IMR-90 (cell line): ENCODE data around the gene RECQL5. TPM values are rescaled to one million over a fixed set of nuclear protein-coding genes. Genes with fewer than 3 reads are reported as not detected.

Experiments
- ATAC-seq: fragments of 200-7000 bp; cut with Tn5 transposase; 2 replicates; pipeline ENCODE4 v1.9.1; 2020; ENCODE audit warnings: low read depth, mild to moderate bottlenecking, moderate library complexity
- BruUV-seq: library from RNA; stranded (reverse); fragments of 400-500 nt; replicated peaks from 2 replicates; lab custom pipeline; 2021; lab: Mats Ljungman, UMichigan
- CTCF ChIA-PET: fragments of 300-600 bp; formaldehyde crosslinking; extraction: SDS; loops from one replicate; lab custom pipeline; 2021; ENCODE audit warnings: antibody characterized with exemption; lab: Yijun Ruan, JAX
- POLR2A ChIA-PET: fragments of 300-600 bp; sonication (Branson Sonifier 250); formaldehyde crosslinking; loops from one replicate; lab custom pipeline; 2022; ENCODE audit warnings: antibody characterized with exemption; ENCODE audit not compliant: unreplicated experiment; lab: Charles Lee
- DNase-seq: peaks from one replicate; pipeline ENCODE4 v3.0.0; 2013
- H2AFZ ChIP-seq: replicated peaks from 2 replicates; pipeline ENCODE3; 2013; ENCODE audit warnings: low read length, mild to moderate bottlenecking; ENCODE audit not compliant: poor library complexity
- H2AK5ac ChIP-seq: 2 replicates; pipeline ENCODE4 v1.6.1; 2013; ENCODE audit warnings: low read depth, low read length, inconsistent platforms
- H2AK9ac ChIP-seq: replicated peaks from 2 replicates; pipeline ENCODE3; 2013; ENCODE audit warnings: mild to moderate bottlenecking, low read depth, low read length, moderate library complexity; ENCODE audit not compliant: poor library complexity
- H2BK120ac ChIP-seq: 2 replicates; pipeline ENCODE4 v1.6.1; 2013; ENCODE audit warnings: low read depth, low read length, inconsistent platforms
- H2BK15ac ChIP-seq: 3 replicates; pipeline ENCODE4 v1.6.1; 2013; ENCODE audit warnings: low read depth, low read length, inconsistent platforms
- H2BK20ac ChIP-seq: 2 replicates; pipeline ENCODE4 v1.6.1; 2013; ENCODE audit warnings: low read depth, mild to moderate bottlenecking, inconsistent platforms, low read length, moderate library complexity
- H2BK5ac ChIP-seq: 2 replicates; pipeline ENCODE4 v1.6.1; 2013; ENCODE audit warnings: mild to moderate bottlenecking, low read depth, low read length, inconsistent platforms; ENCODE audit not compliant: poor library complexity, severe bottlenecking
- H3K14ac ChIP-seq: replicated peaks from 2 replicates; pipeline ENCODE4 v1.6.1; 2013; ENCODE audit warnings: low read depth, low read length, inconsistent platforms
- H3K18ac ChIP-seq: 2 replicates; pipeline ENCODE4 v1.6.1; 2013; ENCODE audit warnings: low read depth, low read length, control low read depth
- H3K23ac ChIP-seq: 2 replicates; pipeline ENCODE4 v1.6.1; 2013; ENCODE audit warnings: low read depth, low read length, inconsistent platforms
- H3K27ac ChIP-seq: 2 replicates; pipeline ENCODE4 v1.5.1; 2013; ENCODE audit warnings: mild to moderate bottlenecking, control low read depth, low read length; ENCODE audit not compliant: insufficient read depth
- H3K27me3 ChIP-seq: 2 replicates; pipeline ENCODE4 v1.6.1; 2013; ENCODE audit warnings: low read length; ENCODE audit not compliant: control insufficient read depth, insufficient read depth
- H3K36me3 ChIP-seq: 2 replicates; pipeline ENCODE4 v1.6.1; 2013; ENCODE audit warnings: low read length, mixed read lengths; ENCODE audit not compliant: control insufficient read depth, insufficient read depth
- H3K4ac ChIP-seq: 2 replicates; pipeline ENCODE4 v1.6.1; 2013; ENCODE audit warnings: low read depth, low read length, inconsistent platforms
- H3K4me1 ChIP-seq: 2 replicates; pipeline ENCODE4 v1.6.1; 2013; ENCODE audit warnings: low read length, mixed read lengths; ENCODE audit not compliant: control insufficient read depth, insufficient read depth
- H3K4me2 ChIP-seq: 2 replicates; pipeline ENCODE4 v1.6.1; 2013; ENCODE audit warnings: low read depth, mild to moderate bottlenecking, control low read depth, low read length, moderate library complexity
- H3K4me3 ChIP-seq: 2 replicates; pipeline ENCODE4 v1.5.1; 2013; ENCODE audit warnings: low read depth, mild to moderate bottlenecking, control low read depth, low read length, moderate library complexity; ENCODE audit not compliant: insufficient read depth
- H3K56ac ChIP-seq: 2 replicates; pipeline ENCODE4 v1.6.1; 2013; ENCODE audit warnings: low read length, inconsistent platforms; ENCODE audit not compliant: insufficient read depth; ENCODE audit errors: extremely low read depth
- H3K79me1 ChIP-seq, 2 experiments: 2 replicates each; pipeline ENCODE4 v1.6.1; 2013; ENCODE audit warnings: low read length in 2 of 2, inconsistent platforms in 1 of 2, low read depth in 1 of 2
- H3K9ac ChIP-seq: 2 replicates; pipeline ENCODE4 v1.6.1; 2013; ENCODE audit warnings: low read depth, low read length, control low read depth
- H3K9me1 ChIP-seq: 2 replicates; pipeline ENCODE4 v1.6.1; 2013; ENCODE audit warnings: low read length, inconsistent platforms; ENCODE audit not compliant: insufficient read depth
- H3K9me3 ChIP-seq: 2 replicates; pipeline ENCODE4 v1.6.1; 2013; ENCODE audit warnings: low read length; ENCODE audit not compliant: control insufficient read depth, insufficient read depth
- H4K20me1 ChIP-seq: 2 replicates; pipeline ENCODE4 v1.6.1; 2013; ENCODE audit warnings: low read length, inconsistent platforms; ENCODE audit not compliant: insufficient read depth
- H4K5ac ChIP-seq: 2 replicates; pipeline ENCODE4 v1.6.1; 2013; ENCODE audit warnings: mild to moderate bottlenecking, low read depth, low read length, control low read depth
- H4K8ac ChIP-seq, 2 experiments: 2 replicates each; pipeline ENCODE4 v1.6.1; 2013; ENCODE audit warnings: low read depth in 2 of 2, low read length in 2 of 2, control low read depth in 1 of 2, inconsistent platforms in 1 of 2
- H4K91ac ChIP-seq: 2 replicates; pipeline ENCODE4 v1.6.1; 2013; ENCODE audit warnings: low read depth, low read length, inconsistent platforms; ENCODE audit not compliant: insufficient read depth
- BHLHE40 ChIP-seq: fragments of 150-350 bp; IDR thresholded peaks from 2 replicates; pipeline ENCODE4 v1.6.1; 2016; ENCODE audit warnings: mild to moderate bottlenecking, low read depth, low read length
- MAZ ChIP-seq: IDR thresholded peaks from 2 replicates; pipeline ENCODE4 v1.6.1; 2012; ENCODE audit warnings: low read depth, mild to moderate bottlenecking, low read length, improper control_type of control experiment, moderate library complexity, borderline replicate concordance
- RAD21 ChIP-seq: IDR thresholded peaks from 2 replicates; pipeline ENCODE4 v1.6.1; 2012; ENCODE audit warnings: low read length, improper control_type of control experiment
- WGBS, 2 experiments: methylation state at CpG; one replicate each; pipeline versions ENCODE4 v1.1.5 to v1.1.7; 2013; ENCODE audit warnings: missing lambda C conversion rate in 2 of 2; ENCODE audit not compliant: insufficient read length in 1 of 2; ENCODE audit errors: extremely low coverage in 2 of 2; 5-methylcytosine and 5-hydroxymethylcytosine counted together
- dilution Hi-C: fragments of 300-500 bp; cut with HindIII; formaldehyde crosslinking; loops from one replicate; pipeline ENCODE4 v1.14.3; 2018; ENCODE audit warnings: low sequenced_read_pairs; ENCODE audit not compliant: unreplicated experiment
- in situ Hi-C: fragments of 300-500 bp; cut with MboI; formaldehyde crosslinking; loops from 3 replicates; pipeline ENCODE4 v1.14.3; 2019; ENCODE audit warnings: low sequenced_read_pairs, inconsistent platforms, mixed read lengths
- intact Hi-C: fragments of 100-400 bp; cut with micrococcal nuclease; formaldehyde crosslinking; loops from 2 replicates; pipeline ENCODE4 v1.10.0; 2022
- polyA plus RNA-seq, 3 experiments: library from polyadenylated mRNA; depleted of rRNA; stranded (reverse); fragments of >200 nt; gene quantifications; 2 replicates each; pipeline ENCODE4 v1.2.3, GENCODE V29; 2012; ENCODE audit warnings: low replicate concordance in 1 of 3
- total RNA-seq: library from RNA; depleted of rRNA; stranded (reverse); fragments of >200 nt; gene quantifications from 2 replicates; pipeline ENCODE4 v1.2.3, GENCODE V29; 2012
- TF ChIP-seq, protein P1 (sequence below): conservative IDR thresholded peaks from 2 replicates; pipeline ENCODE4 v1.5.1; 2012; ENCODE audit warnings: mild to moderate bottlenecking, low read depth, low read length, improper control_type of control experiment

Gene RECQL5
- total and polyA plus RNA-seq, 2 of the 4 experiments (the other 2 are of a cell fraction), result 7.3 to 23.7 TPM

DNA sequence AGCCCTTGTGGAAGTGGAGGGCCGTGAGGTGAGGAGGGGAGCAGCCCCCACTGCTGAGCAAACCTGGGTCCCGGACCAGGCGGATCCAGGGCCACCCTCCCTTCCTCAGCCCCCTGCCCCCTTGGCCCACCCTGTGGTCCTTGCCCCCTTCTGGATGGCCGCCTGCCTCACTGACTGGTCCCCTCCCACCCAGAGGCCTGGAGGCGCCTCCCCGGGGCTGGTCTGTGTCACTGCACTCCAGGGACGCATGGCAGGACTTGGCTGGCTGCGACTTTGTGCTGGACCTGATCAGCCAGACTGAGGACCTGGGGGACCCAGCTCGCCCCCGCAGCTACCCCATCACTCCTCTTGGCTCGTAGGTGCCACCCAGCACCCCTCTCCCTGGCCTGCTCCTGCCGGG, 52.9 kb downstream of the RECQL5 start:
- ChIA-PET CTCF (interaction anchor here (0.9 kb wide), 1 partner anchor 19 kb away, joined by 3 read pairs; the partner anchor contains the start of gene SMIM5), POLR2A (no interaction called here)
- Histone ChIP-seq H3K23ac (no peak overlapping the region), H4K20me1 (no peaks in the 10 kb centered on the region), H4K8ac (no peak overlapping the region), H3K4me3 (no peak overlapping the region), H3K4me1 (no peaks in the 10 kb centered on the region), H3K4ac (no peak overlapping the region), H3K36me3 (no peaks in the 10 kb centered on the region), H2BK20ac (no peak overlapping the region), H3K9me1 (no peaks in the 10 kb centered on the region), H3K79me1 (no peaks in the 10 kb centered on the region), H3K18ac (no peak overlapping the region), H3K14ac (no peak overlapping the region), H2BK15ac (no peak overlapping the region), H2AK5ac (no peak overlapping the region), H3K9me3 (no peaks in the 10 kb centered on the region), H3K27ac (no peak overlapping the region), H2BK120ac (no peak overlapping the region), H3K27me3 (peaks cover 15% of the 10 kb centered on the region), H2AK9ac (no peak overlapping the region), H2AFZ (no peak overlapping the region), H3K4me2 (no peak overlapping the region), H4K5ac (no peak overlapping the region), H3K56ac (no peak overlapping the region), H4K91ac (no peak overlapping the region), H3K9ac (no peak overlapping the region), H2BK5ac (no peak overlapping the region)
- no peak for DNase-seq
- no peak; the same call in 1 of the 2 replicates for ATAC-seq
- BruUV-seq, result no TSS peak
- WGBS, 2 experiments, result 66% methylated on average over 7 of the region's 12 CpGs; no CpG with 5 or more reads in 1 of the 2 experiments
- TF ChIP-seq MAZ (no peak), RAD21 (peak; percentile 13; the same call in 1 of the 2 replicates), BHLHE40 (no peak)
- TF ChIP-seq, protein P1, sequence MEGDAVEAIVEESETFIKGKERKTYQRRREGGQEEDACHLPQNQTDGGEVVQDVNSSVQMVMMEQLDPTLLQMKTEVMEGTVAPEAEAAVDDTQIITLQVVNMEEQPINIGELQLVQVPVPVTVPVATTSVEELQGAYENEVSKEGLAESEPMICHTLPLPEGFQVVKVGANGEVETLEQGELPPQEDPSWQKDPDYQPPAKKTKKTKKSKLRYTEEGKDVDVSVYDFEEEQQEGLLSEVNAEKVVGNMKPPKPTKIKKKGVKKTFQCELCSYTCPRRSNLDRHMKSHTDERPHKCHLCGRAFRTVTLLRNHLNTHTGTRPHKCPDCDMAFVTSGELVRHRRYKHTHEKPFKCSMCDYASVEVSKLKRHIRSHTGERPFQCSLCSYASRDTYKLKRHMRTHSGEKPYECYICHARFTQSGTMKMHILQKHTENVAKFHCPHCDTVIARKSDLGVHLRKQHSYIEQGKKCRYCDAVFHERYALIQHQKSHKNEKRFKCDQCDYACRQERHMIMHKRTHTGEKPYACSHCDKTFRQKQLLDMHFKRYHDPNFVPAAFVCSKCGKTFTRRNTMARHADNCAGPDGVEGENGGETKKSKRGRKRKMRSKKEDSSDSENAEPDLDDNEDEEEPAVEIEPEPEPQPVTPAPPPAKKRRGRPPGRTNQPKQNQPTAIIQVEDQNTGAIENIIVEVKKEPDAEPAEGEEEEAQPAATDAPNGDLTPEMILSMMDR, result peak; percentile 19; the same call in 1 of the 2 replicates
- intact Hi-C loops, result no loop called here
- in situ Hi-C loops, result no loop called here
- dilution Hi-C loops, result no loop called here
